Measurements from ENCODE around the gene PRM2.
A peak's percentile ranks its signal among the peaks of the same experiment; 100 is the strongest.

PRM2 gene

GRCh38 chr16:11276143-11276895, at the start of gene PRM2:
Gene PRM2 (minus strand): TSS chr16:11276480. CDS start chr16:11276370, 110 bp downstream.
- DNase-seq (ENCODE audit: low read depth in 2 of 2): no peak

- no peak for DNase-seq (ENCODE audit: low read depth in 2 of 2)
Measured at GRCh38 chr16:11325404-11326083, 49.3 kb upstream of the PRM2 start.

GRCh38 chr16:11323551-11324336, 47.5 kb upstream of the PRM2 start:
- no peak for DNase-seq (ENCODE audit: low read depth in 2 of 2)

GRCh38 chr16:11322823-11323222, 46.5 kb upstream of the PRM2 start:
- no peak for DNase-seq (ENCODE audit: low read depth in 2 of 2)

- no peak for DNase-seq (ENCODE audit: low read depth in 2 of 2)
Measured at GRCh38 chr16:11321662-11322061, 45.4 kb upstream of the PRM2 start.

- DNase-seq (ENCODE audit: low read depth in 2 of 2): no peak
Measured at GRCh38 chr16:11320170-11320569, 43.9 kb upstream of the PRM2 start.

GRCh38 chr16:11319529-11320146, 43.4 kb upstream of the PRM2 start:
- DNase-seq (ENCODE audit: low read depth in 2 of 2): no peak

- no peak for DNase-seq (ENCODE audit: low read depth in 2 of 2)
Measured at GRCh38 chr16:11318817-11319216, 42.5 kb upstream of the PRM2 start.

- DNase-seq (ENCODE audit: low read depth in 2 of 2): no peak
Measured at GRCh38 chr16:11316331-11317015, 40.2 kb upstream of the PRM2 start.

- no peak for DNase-seq (ENCODE audit: low read depth in 2 of 2)
Measured at GRCh38 chr16:11315510-11315909, 39.2 kb upstream of the PRM2 start.

GRCh38 chr16:11314309-11314894, 38.1 kb upstream of the PRM2 start:
- DNase-seq (ENCODE audit: low read depth in 2 of 2): no peak

GRCh38 chr16:11313493-11314308, 37.4 kb upstream of the PRM2 start:
- no peak for DNase-seq (ENCODE audit: low read depth in 2 of 2)

GRCh38 chr16:11312718-11313492, 36.6 kb upstream of the PRM2 start:
- peak in 1 of 2 donors; percentile 7 for DNase-seq (ENCODE audit: low read depth in 2 of 2)

GRCh38 chr16:11310997-11311561, 34.8 kb upstream of the PRM2 start:
- no peak for DNase-seq (ENCODE audit: low read depth in 2 of 2)

GRCh38 chr16:11310634-11310977, 34.3 kb upstream of the PRM2 start:
- DNase-seq (ENCODE audit: low read depth in 2 of 2): no peak

- DNase-seq (ENCODE audit: low read depth in 2 of 2): no peak
Measured at GRCh38 chr16:11309895-11310633, 33.8 kb upstream of the PRM2 start.

- no peak for DNase-seq (ENCODE audit: low read depth in 2 of 2)
Measured at GRCh38 chr16:11308493-11309283, 32.4 kb upstream of the PRM2 start.

All from stimulated activated CD8-positive, alpha-beta memory T cell treated with anti-CD3 and anti-CD28 coated beads, Interleukin-7, amount 100 ng/mL, for 4 hours (primary cell).